ENCODE results near the gene MAD2L2. TPM values are rescaled to one million over a fixed set of nuclear protein-coding genes. Genes with fewer than 3 reads are reported as not detected.

Gene MAD2L2
- total RNA-seq, 1 experiment from 2014 or later = 84.8 TPM

- ChIA-PET CTCF (no interaction called here), POLR2A (interaction anchor here (0.7 kb wide), 1 partner anchor 12 kb away, joined by 4 read pairs; no protein-coding TSS in a partner anchor)
- Histone ChIP-seq H3K27ac (ENCODE audit: low read length) (no peak overlapping the region), H3K4me1 (ENCODE audit: control insufficient read depth, insufficient read depth, low read length) (no peaks in the 10 kb centered on the region), H3K36me3 (ENCODE audit: control insufficient read depth, insufficient read depth, low read length) (no peaks in the 10 kb centered on the region), H3K9me3 (ENCODE audit: control insufficient read depth, insufficient read depth, low read depth, low read length) (no peaks in the 10 kb centered on the region), H3K4me3 (ENCODE audit: low read depth in 2 of 2, low read length in 2 of 2) (no peak overlapping the region), H3K27me3 (ENCODE audit: control insufficient read depth, insufficient read depth, low read length) (no peaks in the 10 kb centered on the region; the same call in 1 of the 2 replicates)
- TF ChIP-seq TCF7L2 (IDR thresholded peaks at IDR 0.05; ENCODE audit: low read depth, low read length) (no peak), REST (IDR thresholded peaks at IDR 0.05; ENCODE audit: insufficient read depth in 1 of 2, low read depth in 2 of 2, low read length in 1 of 2) (no peak), POLR2AphosphoS5 (IDR thresholded peaks at IDR 0.05; ENCODE audit: low read depth, low read length) (no peak), CTCF (IDR thresholded peaks at IDR 0.05) (no peak), SIN3A (IDR thresholded peaks at IDR 0.05; ENCODE audit: borderline replicate concordance, insufficient read depth, low read depth, low read length) (no peak)
- BruUV-seq (replicated peaks) = no TSS peak
- intact Hi-C loops (cut with micrococcal nuclease; ENCODE audit: unreplicated experiment) (no loop called here), in situ Hi-C loops (cut with HindIII; ENCODE audit: low pct_unique_long_range_greater_than_20kb, low sequenced_read_pairs) (no loop called here)
- DNase-seq (ENCODE audit: low read depth, low spot score) (no peak), ATAC-seq (no peak)
Observed at GRCh38 chr1:11626551-11626950, 54.4 kb downstream of the MAD2L2 start.

Other genes with a start within 250 kb of the MAD2L2 start
- 1.1 TPM for gene DISP3, start 202.0 kb downstream of the MAD2L2 start, total RNA-seq (2021; ENCODE audit: unreplicated experiment)
- gene FBXO2, start 26.7 kb downstream of the MAD2L2 start, total RNA-seq (2021; ENCODE audit: unreplicated experiment) = 131 TPM
- 70.8 TPM for gene FBXO44, start 26.3 kb downstream of the MAD2L2 start, total RNA-seq (2021; ENCODE audit: unreplicated experiment)
- gene FBXO6, start 16.9 kb downstream of the MAD2L2 start, total RNA-seq (2021; ENCODE audit: unreplicated experiment) = 37.5 TPM
- gene DRAXIN, start 10.6 kb upstream of the MAD2L2 start, total RNA-seq (2021; ENCODE audit: unreplicated experiment) = 0.13 TPM
- gene AGTRAP, start 55.0 kb upstream of the MAD2L2 start, total RNA-seq (2021; ENCODE audit: unreplicated experiment) = 57.0 TPM
- not detected for gene C1orf167, start 81.0 kb upstream of the MAD2L2 start, total RNA-seq (2021; ENCODE audit: unreplicated experiment)
- gene MTHFR, start 124.8 kb upstream of the MAD2L2 start, total RNA-seq (2021; ENCODE audit: unreplicated experiment) = 37.4 TPM
- gene CLCN6, start 125.0 kb upstream of the MAD2L2 start, total RNA-seq (2021; ENCODE audit: unreplicated experiment) = 23.6 TPM
- not detected for gene NPPA, start 166.6 kb upstream of the MAD2L2 start, total RNA-seq (2021; ENCODE audit: unreplicated experiment)
- not detected for gene NPPB, start 177.8 kb upstream of the MAD2L2 start, total RNA-seq (2021; ENCODE audit: unreplicated experiment)
- gene KIAA2013, start 245.3 kb upstream of the MAD2L2 start, total RNA-seq (2021; ENCODE audit: unreplicated experiment) = 72.4 TPM

Data from Panc1 (cell line).